Right hindlimb (tissue), 1 donor: Measurements from ENCODE around the gene HNF1A.
A peak's percentile ranks its signal among the peaks of the same experiment; 100 is the strongest.
"Not testable (repeated sequence)": the region's sequence is repeated elsewhere in the genome, so short reads cannot be mapped to it uniquely, and the experiment has no call there.

Experiments used
- DNase-seq: peaks from one replicate; pipeline ENCODE4 v3.0.0-alpha.2; 2018

HNF1A gene

DNA sequence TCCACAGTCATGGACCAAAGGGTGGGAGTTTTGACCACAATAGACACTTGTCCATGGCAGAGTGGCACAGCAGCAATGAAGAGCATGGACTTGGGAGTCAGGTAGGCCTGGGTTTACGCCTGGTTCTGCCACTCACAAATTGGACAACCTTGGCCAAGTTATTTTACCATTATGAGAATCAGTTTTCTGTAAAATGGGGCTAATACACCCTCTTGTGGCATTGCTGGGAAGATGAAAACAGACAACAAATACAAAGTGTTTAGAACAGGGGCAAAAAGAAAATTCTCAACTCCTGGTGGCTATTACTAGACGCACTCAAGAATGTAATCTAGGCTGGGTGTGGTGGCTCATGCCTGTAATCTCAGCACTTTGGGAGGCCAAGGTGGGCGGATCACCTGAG, 35.4 kb downstream of the HNF1A start:
- DNase-seq, result no peak

- peak; percentile 93 for DNase-seq
Measured at GRCh38 chr12:121015825-121016766, 37.8 kb downstream of the HNF1A start, which contains the start of gene C12orf43. C12orf43 (minus strand) TSS chr12:121016487; CDS start chr12:121016474, 13 bp downstream.

GRCh38 chr12:121017966-121018491, 39.7 kb downstream of the HNF1A start:
- no peak for DNase-seq

GRCh38 chr12:121018860-121019617, 40.7 kb downstream of the HNF1A start:
- DNase-seq, result no peak

GRCh38 chr12:121021754-121022153, 43.4 kb downstream of the HNF1A start:
- no peak for DNase-seq

GRCh38 chr12:121022713-121023112, 44.4 kb downstream of the HNF1A start:
- DNase-seq, result no peak

GRCh38 chr12:121023799-121024198, 45.5 kb downstream of the HNF1A start:
- DNase-seq, result no peak

- DNase-seq, result no peak
Measured at GRCh38 chr12:121025442-121026226, 47.3 kb downstream of the HNF1A start.

DNA sequence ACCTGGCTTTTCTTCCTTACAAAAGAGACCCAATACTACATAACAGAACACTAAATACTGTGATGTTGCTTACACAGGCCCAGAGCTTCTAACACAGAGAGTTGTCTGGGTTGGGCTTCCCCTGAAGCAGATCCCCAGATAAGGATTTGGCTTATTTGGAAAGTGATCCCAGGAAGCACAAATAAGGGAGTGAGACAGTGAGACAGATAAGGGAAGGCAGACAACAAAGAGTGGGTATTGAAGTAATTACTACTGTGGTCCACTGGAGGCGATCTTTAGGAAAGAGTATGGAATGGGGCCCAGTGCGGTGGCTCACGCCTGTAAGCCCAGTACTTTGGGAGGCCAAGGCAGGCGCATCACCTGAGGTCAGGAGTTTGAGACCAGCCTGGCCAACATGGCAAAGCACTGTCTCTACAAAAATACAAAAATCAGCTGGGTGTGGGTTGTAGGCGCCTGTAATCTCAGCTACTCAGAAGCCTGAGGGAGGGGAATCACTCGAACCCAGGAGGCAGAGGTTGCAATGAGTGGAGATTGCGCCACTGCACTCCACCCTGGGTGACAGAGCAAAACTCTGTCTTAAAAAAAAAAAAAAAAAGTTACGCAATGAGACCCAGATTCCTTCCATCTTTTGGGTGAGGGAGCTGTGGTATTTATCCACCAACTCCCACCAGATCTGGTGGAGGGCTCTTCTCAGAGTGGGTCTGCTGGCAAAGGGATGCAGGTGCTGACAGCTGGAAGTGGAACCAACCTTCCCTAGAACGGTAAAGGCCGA, 48.1 kb downstream of the HNF1A start:
- no peak for DNase-seq

DNA sequence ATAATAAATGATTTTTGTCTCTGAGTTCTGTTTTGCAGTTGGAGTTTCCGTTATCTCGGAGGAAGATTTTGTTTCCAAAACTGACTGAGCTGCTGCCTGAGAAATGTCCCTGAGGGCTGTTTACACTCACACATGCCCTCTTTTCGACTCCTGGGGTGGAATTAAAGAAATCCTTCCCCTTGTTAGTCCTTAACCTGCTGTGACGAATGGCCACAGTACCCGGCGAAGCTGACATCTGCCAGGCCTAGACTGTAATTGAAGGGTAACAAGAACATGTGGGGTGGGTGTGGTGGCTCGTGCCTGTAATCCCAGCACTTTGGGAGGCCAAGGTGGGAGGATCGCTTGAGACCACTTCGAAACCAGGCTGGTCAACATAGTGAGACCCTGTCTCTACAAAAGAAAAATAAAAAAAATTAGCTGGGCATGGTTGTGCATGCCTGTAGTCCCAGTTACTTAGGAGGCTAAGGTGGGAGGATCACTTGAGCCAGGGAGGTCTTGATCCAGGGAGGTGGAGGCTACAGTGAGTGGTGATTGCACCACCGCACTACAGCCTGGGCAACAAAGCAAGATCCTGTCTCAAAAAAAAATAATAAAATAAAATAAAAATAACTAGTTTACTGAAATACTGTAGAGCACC, 52.4 kb downstream of the HNF1A start:
- DNase-seq, result no peak

- DNase-seq, result no peak
Measured at GRCh38 chr12:121033625-121034349, 55.4 kb downstream of the HNF1A start.

DNA sequence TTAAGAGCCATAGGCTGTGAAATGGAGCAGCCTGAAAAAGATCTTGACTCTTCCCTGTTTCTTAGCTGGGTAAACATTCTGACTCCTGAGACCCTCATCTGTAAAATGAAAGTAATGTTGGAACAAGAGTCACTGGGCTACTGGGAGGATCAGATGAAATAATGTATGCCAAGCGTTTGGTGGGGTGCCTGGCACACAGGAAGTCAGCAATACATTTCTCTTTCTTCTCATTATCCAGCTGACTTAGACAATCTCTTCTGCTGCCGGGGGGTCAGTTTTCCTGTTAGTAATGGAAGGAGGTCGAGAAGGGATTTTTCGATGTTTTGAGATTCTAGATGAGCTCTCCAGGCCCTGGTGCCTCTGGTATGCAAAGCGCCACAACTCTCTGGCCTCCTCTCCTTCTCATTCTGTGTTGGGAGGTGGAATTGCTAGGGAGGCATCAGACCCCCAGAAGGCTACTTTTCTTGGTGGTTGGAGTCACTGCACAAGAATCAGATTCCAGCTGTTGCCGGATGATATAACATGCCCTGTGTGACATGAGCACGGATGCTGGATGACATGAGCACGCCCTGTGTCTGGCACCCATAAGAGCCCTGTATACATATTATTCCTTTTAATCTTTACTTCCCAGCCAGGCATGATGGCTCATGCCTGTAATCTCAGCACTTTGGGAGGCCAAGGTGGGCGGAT, 56.4 kb downstream of the HNF1A start:
- DNase-seq, result no peak

DNA sequence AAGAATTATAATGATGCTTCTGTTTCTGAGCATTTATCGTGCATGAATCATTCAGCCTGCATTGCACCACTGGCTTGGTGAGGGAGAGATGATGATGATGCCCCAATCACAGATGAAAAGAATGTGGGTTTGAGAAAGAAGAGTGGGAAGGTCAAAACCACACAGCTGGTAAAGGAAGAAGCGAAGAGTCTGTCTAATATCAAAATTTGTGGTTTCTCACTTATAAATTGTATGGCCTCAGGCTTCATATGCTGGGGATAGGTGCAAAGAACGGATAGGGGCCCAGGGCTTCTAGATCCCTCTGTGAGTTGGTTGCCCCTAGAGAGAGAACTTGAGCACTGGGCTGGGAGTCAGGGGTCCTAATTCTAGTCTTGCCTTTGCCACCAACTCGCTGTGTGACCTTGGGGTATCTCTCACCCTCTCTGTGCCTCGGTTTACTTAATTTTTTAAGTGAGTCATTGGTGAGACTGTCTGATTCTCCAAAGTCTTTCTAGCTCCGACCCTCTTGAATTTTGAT, 58.5 kb downstream of the HNF1A start:
- no peak for DNase-seq

GRCh38 chr12:121038861-121039668, 60.7 kb downstream of the HNF1A start, which contains the start of gene OASL:
OASL (minus strand) TSS chr12:121039246; CDS start chr12:121038971, 275 bp downstream.
- peak; percentile 23 for DNase-seq

GRCh38 chr12:121043067-121043466, 64.7 kb downstream of the HNF1A start:
- DNase-seq, result no peak

GRCh38 chr12:121047400-121047799, 69.1 kb downstream of the HNF1A start:
- DNase-seq, result not testable (repeated sequence)

- no peak for DNase-seq
Measured at GRCh38 chr12:121048442-121048841, 70.1 kb downstream of the HNF1A start.

DNA sequence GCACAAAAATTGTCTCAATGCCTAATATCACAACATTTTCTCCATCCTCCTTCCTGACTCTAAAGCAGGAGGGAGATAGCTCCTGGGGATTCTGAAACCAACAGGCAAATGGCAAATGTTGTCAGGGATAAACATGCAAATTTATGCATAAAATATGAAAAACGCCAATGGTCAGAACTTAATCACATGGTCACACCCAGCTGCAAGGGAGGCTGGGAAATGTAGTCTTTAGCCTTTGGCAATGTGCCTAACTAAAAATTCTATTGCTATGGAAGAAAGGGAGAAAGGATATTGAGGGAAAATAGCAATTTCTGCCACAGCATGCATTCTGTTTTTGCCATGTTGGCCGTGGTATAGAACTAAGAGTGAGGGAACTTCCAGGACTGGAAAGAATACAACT, 72.4 kb downstream of the HNF1A start:
- DNase-seq, result no peak
